Stimulated activated CD8-positive, alpha-beta memory T cell treated with anti-CD3 and anti-CD28 coated beads, Interleukin-2, amount 100 ng/mL, for 1 hour (primary cell): ENCODE measurements around the gene RBM19.
"Not testable (repeated sequence)": the region's sequence is repeated elsewhere in the genome, so short reads cannot be mapped to it uniquely, and the experiment has no call there.

ENCODE experiments used
- DNase-seq, 2 donors: peaks; one replicate each; pipeline ENCODE4 v3.0.0-alpha.2; 2020; ENCODE audit warnings: low read depth in 2 of 2

RBM19 gene

GRCh38 chr12:113831476-113831875, 134.6 kb downstream of the RBM19 start:
- DNase-seq: no peak

- no peak for DNase-seq
Measured at GRCh38 chr12:113831016-113831415, 135.1 kb downstream of the RBM19 start.

GRCh38 chr12:113829212-113829611, 136.9 kb downstream of the RBM19 start:
- DNase-seq: no peak

- DNase-seq: no peak
Measured at GRCh38 chr12:113827539-113828114, 138.5 kb downstream of the RBM19 start.

- DNase-seq: no peak
Measured at GRCh38 chr12:113826805-113827538, 139.2 kb downstream of the RBM19 start.

GRCh38 chr12:113825705-113826104, 140.4 kb downstream of the RBM19 start:
- no peak for DNase-seq

GRCh38 chr12:113823816-113824215, 142.3 kb downstream of the RBM19 start:
- DNase-seq: no peak

GRCh38 chr12:113823016-113823415, 143.1 kb downstream of the RBM19 start:
- DNase-seq: no peak

GRCh38 chr12:113820842-113821241, 145.3 kb downstream of the RBM19 start:
- DNase-seq: no peak

GRCh38 chr12:113820309-113820708, 145.8 kb downstream of the RBM19 start:
- DNase-seq: no peak

- no peak for DNase-seq
Measured at GRCh38 chr12:113819495-113819894, 146.6 kb downstream of the RBM19 start.

- no peak for DNase-seq
Measured at GRCh38 chr12:113818833-113819232, 147.3 kb downstream of the RBM19 start.

- no peak for DNase-seq
Measured at GRCh38 chr12:113818283-113818682, 147.8 kb downstream of the RBM19 start.

GRCh38 chr12:113816866-113817265, 149.3 kb downstream of the RBM19 start:
- DNase-seq: no peak

- no peak for DNase-seq
Measured at GRCh38 chr12:113815031-113815430, 151.1 kb downstream of the RBM19 start.

- DNase-seq: no peak
Measured at GRCh38 chr12:113813229-113813541, 152.9 kb downstream of the RBM19 start.

- DNase-seq: no peak
Measured at GRCh38 chr12:113812411-113813228, 153.5 kb downstream of the RBM19 start.

GRCh38 chr12:113809462-113810220, 156.5 kb downstream of the RBM19 start:
- not testable (repeated sequence) for DNase-seq

- no peak for DNase-seq
Measured at GRCh38 chr12:113808095-113808951, 157.8 kb downstream of the RBM19 start.

- no peak for DNase-seq
Measured at GRCh38 chr12:113805673-113806072, 160.5 kb downstream of the RBM19 start.

GRCh38 chr12:113804961-113805600, 161.0 kb downstream of the RBM19 start:
- DNase-seq: no peak
